ENCODE measurements around the gene KIDINS220.
A peak's percentile ranks its signal among the peaks of the same experiment; 100 is the strongest.

Gene KIDINS220

GRCh38 chr2:8685697-8686358 lies 151.6 kb downstream of the KIDINS220 start:
- no peak for DNase-seq

DNA sequence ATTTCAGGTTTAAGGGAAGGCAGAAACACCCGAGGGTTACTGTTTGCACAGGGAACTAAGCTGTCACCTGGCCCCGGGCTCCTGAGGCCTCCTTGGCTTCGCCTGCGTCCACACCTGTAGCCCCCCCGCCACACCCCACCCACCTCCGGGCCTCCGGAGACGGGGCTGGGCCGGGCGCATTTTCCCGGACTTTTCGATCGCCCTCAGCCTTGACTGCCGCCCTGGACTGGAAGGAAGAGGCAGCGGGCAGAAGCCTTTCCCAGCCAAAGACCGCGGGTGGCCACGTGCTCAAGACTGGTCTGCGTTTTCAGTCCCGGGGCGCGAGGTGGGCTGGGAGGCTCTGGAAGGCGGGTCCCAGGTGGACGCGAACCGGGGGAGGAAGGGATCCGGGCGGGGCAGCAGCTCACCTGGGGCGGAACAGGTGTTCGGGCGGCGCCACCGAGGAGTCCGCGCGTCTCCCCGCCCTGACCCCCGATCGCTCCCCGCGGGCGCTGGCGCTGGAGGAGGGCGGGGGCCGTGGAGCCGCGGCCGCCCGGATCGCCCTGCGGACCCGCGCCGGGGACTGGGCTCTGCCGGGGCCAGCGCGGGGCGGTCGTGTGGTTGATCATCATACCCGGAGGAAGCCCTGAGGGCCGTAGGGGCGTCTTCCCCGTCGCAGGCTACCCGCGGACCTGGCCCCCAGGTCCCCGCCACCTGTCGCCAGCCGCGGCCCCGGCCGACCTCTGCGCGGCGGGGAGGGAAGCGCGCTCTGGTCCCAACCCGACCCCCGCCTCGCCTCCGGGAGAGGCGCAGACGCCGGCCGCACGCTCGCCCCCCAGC lies 152.3 kb downstream of the KIDINS220 start:
- no peak for DNase-seq

GRCh38 chr2:8684540-8684877 lies 152.9 kb downstream of the KIDINS220 start:
- no peak for DNase-seq

- DNase-seq, result no peak
Measured at GRCh38 chr2:8682719-8683667, 154.4 kb downstream of the KIDINS220 start.

GRCh38 chr2:8681786-8682692 lies 155.4 kb downstream of the KIDINS220 start, which contains the start of gene ID2:
TSS of gene ID2 (plus strand) at chr2:8682056. CDS start at chr2:8682166, 110 bp downstream.
- peak; percentile 96 for DNase-seq

GRCh38 chr2:8680822-8681760 lies 156.3 kb downstream of the KIDINS220 start:
- peak; percentile 53 for DNase-seq

- no peak for DNase-seq
Measured at GRCh38 chr2:8679827-8680731, 157.3 kb downstream of the KIDINS220 start.

GRCh38 chr2:8679567-8679826 lies 157.9 kb downstream of the KIDINS220 start:
- no peak for DNase-seq

Data from NCI-H2081 treated with DMSO at 0.1 percent for 48 hours (cell line).